GM19099 (cell line): ENCODE measurements around the gene KDM4D.

ENCODE experiments used
- POLR2A ChIP-seq: IDR thresholded peaks from 3 replicates; pipeline ENCODE4 v1.6.1; 2011; ENCODE audit warnings: low read depth; ENCODE audit not compliant: insufficient read length; ENCODE audit errors: extremely low read depth

KDM4D gene

DNA sequence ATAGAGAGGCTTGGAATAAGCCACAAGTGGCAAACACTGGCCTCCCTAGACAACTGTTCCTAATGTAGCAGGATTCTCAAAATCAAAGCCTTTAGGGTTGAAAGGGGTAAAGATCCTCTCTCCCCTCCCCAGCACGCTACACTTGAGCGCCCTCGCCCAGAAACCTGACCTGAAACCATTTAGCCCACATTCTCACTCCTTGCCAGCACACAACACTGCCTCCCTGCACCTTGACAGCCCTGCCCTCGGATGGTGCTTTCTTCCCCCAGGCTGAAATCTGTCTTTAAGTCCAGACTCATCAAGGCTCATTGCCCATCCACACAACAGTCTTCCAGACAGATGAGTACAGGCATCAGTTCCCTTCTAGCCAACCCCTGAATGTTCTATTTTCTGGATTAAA, 26.7 kb upstream of the KDM4D start:
- no peak for TF ChIP-seq POLR2A

DNA sequence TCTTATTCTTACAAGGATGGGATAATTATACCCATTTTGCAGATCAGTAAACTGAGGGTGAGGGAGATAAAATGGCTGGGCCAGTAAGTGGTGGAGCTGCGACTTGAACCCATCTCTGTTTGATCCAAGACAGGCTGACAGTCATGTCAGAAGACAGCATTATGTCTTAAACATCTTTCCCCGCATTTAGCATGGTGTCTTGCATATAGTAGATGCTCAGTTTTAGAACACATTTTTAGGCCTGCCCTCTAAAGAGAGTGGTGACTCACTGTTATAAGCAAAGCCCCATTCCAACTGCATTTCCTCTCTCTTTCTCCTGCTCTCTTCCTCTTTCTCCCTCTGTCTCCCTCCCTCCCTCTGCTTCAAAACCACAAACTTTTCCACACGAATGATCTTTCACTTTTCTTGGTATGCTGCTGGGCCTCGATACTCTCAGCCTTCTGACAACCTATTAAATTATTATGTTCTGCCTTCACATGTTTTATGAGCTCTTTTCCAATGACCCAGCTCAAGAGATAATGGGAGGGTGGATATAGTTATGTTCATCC, 25.4 kb upstream of the KDM4D start:
- TF ChIP-seq POLR2A, result no peak

- no peak for TF ChIP-seq POLR2A
These were observed 18.8 kb upstream of the KDM4D start for GRCh38 chr11:94954753-94955152.

DNA sequence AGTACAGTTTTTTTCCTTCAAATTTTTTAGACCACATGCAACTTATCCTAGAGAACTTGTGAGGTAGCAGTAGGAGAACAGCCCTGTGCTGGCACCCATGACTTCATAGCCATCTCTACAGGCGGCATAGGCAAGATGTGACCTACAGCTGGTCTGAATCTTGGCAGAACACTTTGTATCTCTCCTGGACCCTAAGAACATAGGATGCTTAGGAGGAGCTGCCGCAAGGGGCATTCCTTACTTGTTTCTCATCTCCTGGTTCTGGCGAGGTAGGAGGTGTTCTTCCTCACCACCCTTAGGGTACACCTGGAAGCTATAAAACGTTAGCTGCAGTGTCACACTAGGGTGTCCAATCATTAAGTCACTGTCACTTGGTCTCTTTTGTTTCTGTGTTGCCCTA, 16.5 kb upstream of the KDM4D start:
- TF ChIP-seq POLR2A, result no peak

GRCh38 chr11:94958121-94958696, 15.3 kb upstream of the KDM4D start:
- no peak for TF ChIP-seq POLR2A

- no peak for TF ChIP-seq POLR2A
These were observed 14.3 kb upstream of the KDM4D start for GRCh38 chr11:94959179-94959578.

DNA sequence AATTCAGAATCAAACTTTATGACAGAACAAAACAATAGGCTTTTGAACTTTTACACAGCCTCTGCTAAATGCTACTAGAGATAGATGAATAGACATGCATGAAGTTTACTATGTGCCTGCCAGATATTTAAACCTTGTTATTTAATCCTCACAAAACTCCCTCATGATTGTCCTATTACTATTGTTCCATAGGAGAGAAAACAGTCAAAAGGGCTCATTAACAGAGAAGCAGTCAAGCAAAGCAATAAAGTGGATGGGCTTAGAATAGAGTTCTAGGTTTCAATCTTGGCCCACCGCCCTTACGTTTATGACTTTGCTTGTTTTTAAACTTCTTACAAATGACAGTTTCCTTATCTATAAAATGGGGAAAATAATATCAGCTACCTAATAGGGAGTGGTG, 13.0 kb upstream of the KDM4D start:
- no peak for TF ChIP-seq POLR2A

GRCh38 chr11:94961255-94961654, 12.3 kb upstream of the KDM4D start:
- TF ChIP-seq POLR2A, result no peak

DNA sequence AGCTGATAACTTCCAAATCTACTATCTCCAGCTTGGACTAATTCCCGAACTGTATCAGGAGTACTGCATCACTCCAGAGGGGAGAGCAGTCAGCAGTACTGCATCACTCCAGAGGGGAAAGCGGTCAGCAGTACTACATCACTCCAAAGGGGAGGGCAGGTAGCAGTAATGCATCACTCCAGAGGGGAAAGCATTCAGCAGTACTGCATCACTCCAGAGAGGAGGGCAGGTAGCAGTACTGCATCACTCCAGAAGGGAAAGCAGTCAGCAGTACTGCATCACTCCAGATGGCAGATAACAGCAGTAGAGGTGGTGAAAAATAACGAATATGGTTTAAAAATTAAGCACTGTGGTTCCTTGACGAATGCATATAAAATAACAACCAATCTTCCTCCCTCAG, 8.6 kb upstream of the KDM4D start:
- TF ChIP-seq POLR2A, result no peak

GRCh38 chr11:94968334-94968958, 5.1 kb upstream of the KDM4D start:
- no peak for TF ChIP-seq POLR2A

GRCh38 chr11:94972700-94973098, 810 bp upstream of the KDM4D start:
- TF ChIP-seq POLR2A, result no peak

DNA sequence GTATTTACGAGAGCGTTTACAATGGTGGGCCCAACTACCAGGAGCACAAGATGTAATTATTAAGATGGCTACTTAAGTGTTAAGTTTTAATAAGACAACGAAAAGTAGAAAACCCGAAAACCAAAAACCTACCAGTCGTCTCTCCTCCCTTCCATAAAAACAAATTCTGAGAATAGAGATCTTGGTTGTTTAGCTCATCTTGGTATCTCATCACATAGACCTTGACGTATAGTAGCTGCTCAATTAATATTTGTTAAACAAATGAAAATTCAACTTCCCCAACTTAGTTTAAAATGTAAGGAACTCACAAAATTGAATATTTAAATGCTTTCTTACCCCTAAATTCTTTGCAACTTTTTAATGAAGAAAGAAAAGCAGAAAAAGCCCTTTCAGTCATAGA, 669 bp downstream of the KDM4D start:
- no peak for TF ChIP-seq POLR2A

DNA sequence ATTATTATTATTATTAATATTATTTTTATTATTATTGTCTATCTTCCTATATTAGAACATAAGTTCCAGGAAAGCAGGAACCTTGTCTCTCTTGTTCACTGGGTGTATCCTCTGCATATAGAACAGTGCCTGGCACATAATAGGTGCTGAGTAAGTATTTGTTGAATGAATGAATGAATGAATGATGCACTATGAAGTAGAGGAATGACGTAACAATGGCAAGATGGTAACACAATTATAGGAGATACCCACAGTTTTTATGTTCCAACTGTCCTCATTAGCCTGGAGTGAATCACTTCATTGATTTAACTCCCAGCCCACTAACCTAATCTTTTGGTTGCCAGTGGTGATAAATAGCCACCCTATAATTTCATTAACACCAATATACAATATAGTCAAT, 2.1 kb downstream of the KDM4D start:
- no peak for TF ChIP-seq POLR2A

DNA sequence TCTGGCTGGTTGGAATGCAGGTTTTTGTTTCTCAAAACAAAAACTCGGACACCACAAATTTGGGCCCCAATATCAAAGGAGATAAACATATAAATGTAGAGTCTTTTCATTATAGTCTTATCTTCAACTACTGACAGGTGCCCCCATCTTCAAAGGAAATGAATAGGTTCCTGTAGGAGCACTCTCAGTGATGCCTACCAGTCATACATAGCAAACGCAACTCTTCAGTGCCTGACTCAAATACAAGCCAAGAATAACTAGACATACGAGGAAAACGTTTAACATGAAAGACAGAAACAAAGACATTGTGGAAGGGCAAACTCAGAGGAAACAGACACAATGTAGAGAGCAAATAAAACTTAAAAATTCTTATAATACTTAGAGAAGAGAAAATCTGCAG, 13.9 kb downstream of the KDM4D start:
- TF ChIP-seq POLR2A, result no peak

DNA sequence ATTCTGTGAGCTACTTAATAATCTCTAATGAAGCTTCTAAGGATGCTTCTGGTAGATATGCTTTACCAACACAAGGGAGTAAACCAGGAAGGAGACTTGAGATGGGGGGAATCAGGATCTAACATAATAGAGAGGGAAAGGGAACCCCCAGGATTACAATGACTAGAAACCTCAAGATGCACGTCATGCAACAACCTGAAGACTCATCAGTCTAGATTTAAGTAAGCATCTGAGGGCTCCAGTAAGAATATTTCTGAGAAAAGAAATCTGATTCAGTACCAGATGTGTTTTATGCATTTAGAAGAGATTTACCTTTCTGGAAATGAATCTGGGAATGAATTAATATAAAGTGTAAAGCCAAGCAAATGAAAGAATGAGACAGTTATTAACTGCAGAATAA, 15.2 kb downstream of the KDM4D start:
- TF ChIP-seq POLR2A, result no peak

DNA sequence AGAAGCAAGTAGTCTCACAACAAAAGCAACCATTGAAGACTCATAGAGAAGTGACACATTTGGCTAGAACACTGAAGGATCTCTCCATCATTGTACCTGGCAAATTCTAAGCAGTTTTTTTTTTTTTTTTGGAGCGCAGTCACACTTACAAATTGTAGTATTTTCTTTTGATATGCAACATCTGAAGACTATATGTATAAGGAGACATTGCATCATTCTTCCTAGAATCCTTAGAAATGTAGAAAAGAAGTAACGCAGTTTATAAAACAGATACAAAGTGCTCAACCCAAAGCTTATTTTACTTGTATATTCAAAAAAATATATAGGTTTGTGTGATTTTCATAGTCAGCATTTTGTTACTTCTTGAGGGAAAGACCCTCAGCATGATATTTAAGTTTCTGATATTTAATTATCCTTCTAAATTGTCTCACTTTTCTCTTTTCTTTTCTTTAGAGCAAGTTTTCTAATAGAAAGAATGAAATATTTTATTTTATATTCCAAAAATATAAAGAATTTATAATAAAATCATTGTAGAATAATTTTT, 20.0 kb downstream of the KDM4D start:
- no peak for TF ChIP-seq POLR2A
